GM08714 (cell line): ENCODE measurements around the gene EBNA1BP2.

ENCODE experiments used
- H3K4me3 ChIP-seq: fragments of 200-500 bp; sonication (Bioruptor generic); 2 replicates; pipeline ENCODE4 v1.5.1; 2014; ENCODE audit warnings: mild to moderate bottlenecking, low read length, inconsistent platforms
- ZNF274 ChIP-seq: IDR thresholded peaks from 2 replicates; pipeline ENCODE4 v1.6.1; 2012; ENCODE audit warnings: mild to moderate bottlenecking, low read depth, low read length

Gene EBNA1BP2

GRCh38 chr1:43197343-43198127, 25.4 kb upstream of the EBNA1BP2 start:
- TF ChIP-seq ZNF274, result no peak
- no peak overlapping the region for H3K4me3 ChIP-seq

- no peak for TF ChIP-seq ZNF274
- H3K4me3 ChIP-seq, result no peak overlapping the region
Measured at GRCh38 chr1:43194509-43194908, 22.4 kb upstream of the EBNA1BP2 start.

GRCh38 chr1:43188106-43188505, 16.0 kb upstream of the EBNA1BP2 start:
- no peak for TF ChIP-seq ZNF274

GRCh38 chr1:43184995-43185394, 12.9 kb upstream of the EBNA1BP2 start:
- no peak overlapping the region for H3K4me3 ChIP-seq
- TF ChIP-seq ZNF274, result no peak

More at GRCh38 chr1:43188106-43188505, 16.0 kb upstream of the EBNA1BP2 start:
- no peak overlapping the region for H3K4me3 ChIP-seq

- no peak for TF ChIP-seq ZNF274
Measured at GRCh38 chr1:43184388-43184787, 12.3 kb upstream of the EBNA1BP2 start.

GRCh38 chr1:43177691-43178090, 5.6 kb upstream of the EBNA1BP2 start:
- H3K4me3 ChIP-seq, result no peak overlapping the region

More at GRCh38 chr1:43184388-43184787, 12.3 kb upstream of the EBNA1BP2 start:
- no peak overlapping the region for H3K4me3 ChIP-seq

GRCh38 chr1:43174873-43175272, 2.8 kb upstream of the EBNA1BP2 start:
- no peak for TF ChIP-seq ZNF274
- H3K4me3 ChIP-seq, result no peak overlapping the region

More at GRCh38 chr1:43177691-43178090, 5.6 kb upstream of the EBNA1BP2 start:
- no peak for TF ChIP-seq ZNF274

GRCh38 chr1:43172527-43172972, 460 bp upstream of the EBNA1BP2 start:
- TF ChIP-seq ZNF274, result no peak
- H3K4me3 ChIP-seq, result peak overlapping the region; percentile 73

GRCh38 chr1:43171312-43171875, 696 bp downstream of the EBNA1BP2 start:
- H3K4me3 ChIP-seq, result peak overlapping the region; percentile 73
- TF ChIP-seq ZNF274, result no peak

- no peak overlapping the region for H3K4me3 ChIP-seq
- TF ChIP-seq ZNF274, result no peak
Measured at GRCh38 chr1:43165765-43166164, 6.3 kb downstream of the EBNA1BP2 start.

- no peak overlapping the region for H3K4me3 ChIP-seq
- no peak for TF ChIP-seq ZNF274
Measured at GRCh38 chr1:43165162-43165561, 6.9 kb downstream of the EBNA1BP2 start.

- no peak overlapping the region for H3K4me3 ChIP-seq
- TF ChIP-seq ZNF274, result no peak
Measured at GRCh38 chr1:43156026-43156425, 16.1 kb downstream of the EBNA1BP2 start.

GRCh38 chr1:43153443-43153842, 18.6 kb downstream of the EBNA1BP2 start:
- TF ChIP-seq ZNF274, result no peak

GRCh38 chr1:43152866-43153265, 19.2 kb downstream of the EBNA1BP2 start:
- TF ChIP-seq ZNF274, result no peak

More at GRCh38 chr1:43153443-43153842, 18.6 kb downstream of the EBNA1BP2 start:
- H3K4me3 ChIP-seq, result no peak overlapping the region

GRCh38 chr1:43149889-43150288, 22.2 kb downstream of the EBNA1BP2 start:
- no peak for TF ChIP-seq ZNF274
- no peak overlapping the region for H3K4me3 ChIP-seq

More at GRCh38 chr1:43152866-43153265, 19.2 kb downstream of the EBNA1BP2 start:
- no peak overlapping the region for H3K4me3 ChIP-seq
